Dendritic cell treated with granulocyte-macrophage colony-stimulating factor and Interleukin-4, amounts not matched to agents 40 ng/mL and 50 ng/mL, for 4 days (primary cell): Measurements from ENCODE around the gene AFG3L2.

Experiments
- H3K27ac Mint-ChIP-seq: one replicate; pipeline ENCODE4 v1.8.0; 2022; ENCODE audit warnings: mild to moderate bottlenecking, mixed read lengths
- H3K27me3 Mint-ChIP-seq: one replicate; pipeline ENCODE4 v1.8.0; 2022; ENCODE audit warnings: mild to moderate bottlenecking, mixed read lengths
- H3K36me3 Mint-ChIP-seq: one replicate; pipeline ENCODE4 v1.8.0; 2022; ENCODE audit warnings: low read depth, mixed read lengths
- H3K4me1 Mint-ChIP-seq: one replicate; pipeline ENCODE4 v1.8.0; 2022; ENCODE audit warnings: low read depth, mixed read lengths
- H3K4me3 Mint-ChIP-seq: one replicate; pipeline ENCODE4 v1.8.0; 2022; ENCODE audit warnings: mild to moderate bottlenecking, moderate library complexity, mixed read lengths
- H3K9me3 Mint-ChIP-seq: one replicate; pipeline ENCODE4 v1.8.0; 2022; ENCODE audit warnings: mixed read lengths
- intact Hi-C: fragments of 100-400 bp; cut with micrococcal nuclease; formaldehyde crosslinking; loops from one replicate; pipeline ENCODE4 v1.15.0; 2022

AFG3L2 gene

GRCh38 chr18:12317664-12318333, 59.2 kb downstream of the AFG3L2 start:
- no peaks in the 10 kb centered on the region for H3K9me3 Mint-ChIP-seq
- H3K4me3 Mint-ChIP-seq, result no peak overlapping the region
- peaks cover 85% of the 10 kb centered on the region for H3K36me3 Mint-ChIP-seq
- peak overlapping the region; percentile 74 for H3K27ac Mint-ChIP-seq
- H3K4me1 Mint-ChIP-seq, result peaks cover 43% of the 10 kb centered on the region
- H3K27me3 Mint-ChIP-seq, result no peaks in the 10 kb centered on the region
- intact Hi-C loops, result no loop called here

DNA sequence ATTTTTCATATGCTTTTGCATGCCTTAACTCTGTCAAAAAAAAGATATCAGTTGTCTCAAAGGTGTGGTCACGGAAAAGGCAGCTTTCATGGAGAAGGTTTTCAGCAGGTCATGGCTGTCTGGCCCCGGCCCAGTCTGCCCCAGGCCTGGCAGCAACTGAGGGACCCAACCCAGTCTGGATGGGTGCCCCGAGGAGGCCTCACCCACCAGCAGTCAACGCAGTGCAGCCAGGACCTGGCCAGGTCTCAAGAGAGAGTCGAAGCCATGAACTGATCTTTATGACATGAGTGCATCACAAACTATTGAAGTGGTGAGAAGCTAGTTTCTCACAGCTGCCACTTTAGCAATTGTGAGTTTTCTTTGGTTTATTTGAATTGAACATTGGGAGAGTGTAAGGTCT, 61.1 kb downstream of the AFG3L2 start:
- Mint-ChIP-seq H3K9me3 (no peaks in the 10 kb centered on the region), H3K4me1 (peaks cover 38% of the 10 kb centered on the region), H3K27ac (peak overlapping the region; percentile 3), H3K4me3 (no peak overlapping the region), H3K36me3 (peaks cover 86% of the 10 kb centered on the region), H3K27me3 (no peaks in the 10 kb centered on the region)
- intact Hi-C loops, result no loop called here

- Mint-ChIP-seq H3K27ac (no peak overlapping the region), H3K36me3 (peaks cover 86% of the 10 kb centered on the region), H3K9me3 (no peaks in the 10 kb centered on the region), H3K4me3 (no peak overlapping the region), H3K4me1 (peaks cover 40% of the 10 kb centered on the region), H3K27me3 (no peaks in the 10 kb centered on the region)
- intact Hi-C loops, result no loop called here
These were observed 61.5 kb downstream of the AFG3L2 start for GRCh38 chr18:12315490-12315889.

DNA sequence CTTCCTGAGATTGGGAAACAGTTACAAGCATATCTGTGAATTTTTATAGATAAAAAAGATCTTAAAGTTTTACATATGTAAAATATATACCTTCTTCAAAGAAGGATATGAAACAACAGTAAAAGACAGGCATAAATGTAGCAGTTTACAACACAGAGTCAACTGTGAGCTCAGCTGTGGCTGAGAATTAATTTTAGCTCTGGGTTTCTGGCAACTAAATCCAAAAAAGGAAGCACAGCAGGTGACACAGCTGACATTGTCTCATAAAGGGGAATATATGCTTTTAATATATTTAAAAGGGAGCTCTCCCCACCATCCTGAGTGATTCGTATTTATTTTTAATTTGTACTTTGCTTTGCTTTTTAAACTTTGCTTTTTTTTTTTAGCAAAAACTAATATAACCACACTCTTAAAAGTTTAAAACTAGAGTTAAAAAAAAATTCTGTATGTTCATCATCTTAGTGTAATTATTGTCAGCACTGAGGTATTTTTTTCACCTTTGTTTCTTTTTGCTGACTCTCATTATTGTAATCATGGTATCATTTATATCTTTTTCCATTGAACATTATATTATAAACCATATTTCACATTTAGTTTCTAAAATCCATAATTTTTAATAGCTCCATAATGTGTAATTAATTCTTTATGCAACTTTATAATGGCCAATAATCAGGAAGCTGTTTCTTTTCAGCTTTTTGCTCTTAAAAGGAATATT, 62.3 kb downstream of the AFG3L2 start:
- Mint-ChIP-seq H3K9me3 (no peaks in the 10 kb centered on the region), H3K4me1 (peaks cover 47% of the 10 kb centered on the region), H3K27me3 (no peaks in the 10 kb centered on the region), H3K27ac (peak overlapping the region; percentile 17), H3K36me3 (peaks cover 89% of the 10 kb centered on the region), H3K4me3 (no peak overlapping the region)
- intact Hi-C loops, result no loop called here

DNA sequence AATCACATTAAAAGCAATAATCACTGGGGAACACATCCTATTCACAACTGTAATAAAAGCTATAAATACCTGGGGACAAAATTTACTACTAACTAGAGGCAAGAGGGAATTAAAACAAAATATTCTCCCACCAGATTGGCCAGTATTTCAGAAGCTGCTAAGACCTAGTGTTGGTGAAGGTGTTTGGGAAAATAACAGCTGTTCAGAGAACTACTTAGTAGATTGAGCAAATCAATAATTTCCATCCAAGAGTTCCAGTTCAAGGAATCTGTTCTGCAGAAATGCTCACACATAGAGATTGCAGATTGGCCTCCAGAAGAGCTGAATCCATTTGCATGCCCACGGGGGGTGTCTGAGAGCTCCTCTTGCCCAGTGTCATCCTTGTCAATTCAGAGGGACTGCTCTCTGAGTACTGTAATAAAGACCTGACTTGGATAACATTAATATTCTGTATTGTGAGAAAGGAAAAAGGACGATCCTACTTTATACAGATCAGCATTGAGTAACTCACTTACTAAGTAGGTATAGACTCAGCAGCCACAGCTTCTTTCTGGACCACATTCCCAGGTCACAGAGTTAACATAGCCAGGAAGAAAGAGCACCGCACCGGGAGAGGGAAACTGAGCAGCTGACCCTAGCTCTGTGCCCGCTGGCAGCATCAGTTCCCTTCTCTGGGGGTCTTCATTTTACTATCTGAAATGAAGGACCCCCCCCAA, 63.3 kb downstream of the AFG3L2 start:
- H3K27me3 Mint-ChIP-seq, result no peaks in the 10 kb centered on the region
- no peaks in the 10 kb centered on the region for H3K9me3 Mint-ChIP-seq
- peaks cover 52% of the 10 kb centered on the region for H3K4me1 Mint-ChIP-seq
- H3K27ac Mint-ChIP-seq, result peak overlapping the region; percentile 37
- intact Hi-C loops, result no loop called here
- no peak overlapping the region for H3K4me3 Mint-ChIP-seq
- peaks cover 87% of the 10 kb centered on the region for H3K36me3 Mint-ChIP-seq

DNA sequence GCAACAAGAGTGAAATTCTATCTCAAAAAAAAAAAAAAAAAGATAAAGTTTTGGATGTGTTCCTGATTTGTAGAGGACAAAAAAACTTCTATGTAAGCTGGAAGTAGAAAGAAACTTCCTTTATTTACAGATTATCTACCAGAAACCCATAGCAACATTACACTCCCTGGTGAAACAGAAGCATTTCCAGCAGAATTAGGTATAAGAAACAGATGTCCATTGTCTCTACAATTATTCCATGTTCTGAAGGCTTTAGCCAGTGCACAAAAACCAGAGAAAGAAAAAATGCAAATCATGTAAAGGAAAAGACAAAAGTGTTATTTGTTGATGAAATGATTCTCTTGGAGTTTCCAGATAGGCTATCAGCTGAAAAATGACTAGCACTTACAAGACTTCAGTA, 64.1 kb downstream of the AFG3L2 start:
- H3K27me3 Mint-ChIP-seq, result no peaks in the 10 kb centered on the region

GRCh38 chr18:12310762-12311161, 66.3 kb downstream of the AFG3L2 start:
- intact Hi-C loops, result no loop called here
- H3K27ac Mint-ChIP-seq, result peak overlapping the region; percentile 91
- peak overlapping the region; percentile 77 for H3K4me3 Mint-ChIP-seq
- peaks cover 45% of the 10 kb centered on the region for H3K4me1 Mint-ChIP-seq
- peaks cover 64% of the 10 kb centered on the region for H3K36me3 Mint-ChIP-seq
- peaks cover 11% of the 10 kb centered on the region for H3K27me3 Mint-ChIP-seq
- H3K9me3 Mint-ChIP-seq, result no peaks in the 10 kb centered on the region

More for the DNA sequence above, 64.1 kb downstream of the AFG3L2 start:
- Mint-ChIP-seq H3K9me3 (no peaks in the 10 kb centered on the region), H3K4me3 (no peak overlapping the region), H3K4me1 (peaks cover 45% of the 10 kb centered on the region), H3K27ac (peak overlapping the region; percentile 37), H3K36me3 (peaks cover 82% of the 10 kb centered on the region)
- intact Hi-C loops, result no loop called here

DNA sequence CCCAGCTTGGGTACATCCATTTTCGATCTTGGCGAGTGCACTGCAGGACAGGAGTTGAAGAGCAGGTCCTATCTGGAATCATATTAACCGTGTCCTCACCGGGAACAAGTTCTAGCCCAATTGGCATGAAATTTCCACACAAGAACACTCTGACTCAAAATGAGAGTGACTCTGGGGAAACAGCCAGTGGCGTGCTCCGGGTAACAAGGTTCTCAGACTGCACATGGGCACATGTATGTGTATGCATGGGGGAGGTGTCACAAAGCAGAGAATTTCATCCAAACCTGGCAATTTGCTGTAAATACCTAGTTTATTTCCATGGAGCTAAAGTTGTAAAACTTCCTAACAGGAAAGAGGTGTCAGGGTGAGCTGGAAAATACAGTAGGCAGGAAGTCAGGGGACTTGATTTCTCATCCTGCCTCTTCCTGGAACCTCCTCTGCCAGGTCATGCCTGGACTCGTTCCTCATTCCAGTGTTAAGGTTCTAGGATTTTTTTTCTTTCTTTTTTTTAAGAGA, 67.3 kb downstream of the AFG3L2 start:
- Mint-ChIP-seq H3K4me1 (peaks cover 52% of the 10 kb centered on the region), H3K36me3 (peaks cover 57% of the 10 kb centered on the region), H3K9me3 (no peaks in the 10 kb centered on the region), H3K27ac (peak overlapping the region; percentile 91), H3K4me3 (peak overlapping the region; percentile 77), H3K27me3 (peaks cover 19% of the 10 kb centered on the region)
- intact Hi-C loops, result loop anchor here (2.0 to 5.0 kb wide), 3 partner anchors 67 to 459 kb away; partner anchors contain the start of genes AFG3L2, CHMP1B and IMPA2

DNA sequence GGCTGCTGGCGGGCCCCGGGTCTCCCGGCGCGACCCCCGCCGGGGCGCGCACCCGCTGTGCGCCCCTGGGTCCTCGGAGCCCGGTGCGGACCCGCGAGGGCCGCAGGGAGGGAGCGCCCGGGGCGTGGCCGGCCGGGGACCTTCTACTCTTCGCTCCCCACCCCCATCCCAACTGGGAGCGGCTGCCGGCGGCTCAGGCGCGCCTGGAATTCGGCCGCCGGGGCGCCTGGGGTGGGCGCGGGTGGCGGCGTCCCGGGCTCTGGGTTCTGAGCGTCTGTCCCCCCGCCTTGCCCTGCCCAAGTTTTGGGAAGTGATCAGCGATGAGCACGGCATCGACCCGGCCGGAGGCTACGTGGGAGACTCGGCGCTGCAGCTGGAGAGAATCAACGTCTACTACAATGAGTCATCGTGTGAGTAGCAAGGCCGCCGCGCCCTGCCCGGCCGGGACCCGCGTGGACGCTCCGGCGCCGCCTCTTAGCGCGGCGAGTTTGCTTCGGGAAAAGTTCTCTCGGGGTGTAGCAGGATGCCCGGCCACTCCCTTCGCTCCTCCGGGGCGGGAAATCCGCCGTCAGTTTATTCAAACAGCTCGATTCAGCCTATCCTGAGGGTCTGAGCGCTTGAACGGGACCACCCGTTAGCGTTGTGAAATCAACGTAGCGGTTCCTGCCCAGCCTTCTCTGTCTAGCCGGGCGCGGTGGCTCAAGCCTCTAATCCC, 68.5 kb downstream of the AFG3L2 start:
- intact Hi-C loops, result loop anchor here (2.0 to 5.0 kb wide), 3 partner anchors 68 to 458 kb away; partner anchors contain the start of genes AFG3L2, CHMP1B and IMPA2
- H3K4me1 Mint-ChIP-seq, result peaks cover 49% of the 10 kb centered on the region
- peaks cover 47% of the 10 kb centered on the region for H3K36me3 Mint-ChIP-seq
- H3K27ac Mint-ChIP-seq, result peak overlapping the region; percentile 91
- H3K9me3 Mint-ChIP-seq, result no peaks in the 10 kb centered on the region
- H3K4me3 Mint-ChIP-seq, result peak overlapping the region; percentile 77
- H3K27me3 Mint-ChIP-seq, result peaks cover 24% of the 10 kb centered on the region

- H3K27ac Mint-ChIP-seq, result peak within 1 kb of the TSS; percentile 91
- H3K4me3 Mint-ChIP-seq, result peak within 1 kb of the TSS; percentile 77
- H3K9me3 Mint-ChIP-seq, result no peaks in the 10 kb centered on the region
- peaks cover 42% of the 10 kb centered on the region for H3K4me1 Mint-ChIP-seq
- intact Hi-C loops, result loop anchor here (2.0 to 5.0 kb wide), 3 partner anchors 69 to 457 kb away; partner anchors contain the start of genes AFG3L2, CHMP1B and IMPA2
- peaks cover 40% of the 10 kb centered on the region for H3K36me3 Mint-ChIP-seq
- H3K27me3 Mint-ChIP-seq, result peaks cover 24% of the 10 kb centered on the region
These were observed 69.2 kb downstream of the AFG3L2 start, which contains the start of gene TUBB6 for GRCh38 chr18:12307701-12308385. Gene TUBB6 (plus strand): TSS chr18:12308241. CDS start chr18:12308293, 52 bp downstream.

- H3K27ac Mint-ChIP-seq, result peak overlapping the region; percentile 91
These were observed 70.0 kb downstream of the AFG3L2 start for GRCh38 chr18:12306752-12307700.

More at GRCh38 chr18:12306752-12307700, 70.0 kb downstream of the AFG3L2 start:
- Mint-ChIP-seq H3K4me1 (peaks cover 42% of the 10 kb centered on the region), H3K27me3 (peaks cover 24% of the 10 kb centered on the region), H3K4me3 (peak overlapping the region; percentile 77), H3K36me3 (peaks cover 32% of the 10 kb centered on the region), H3K9me3 (no peaks in the 10 kb centered on the region)
- intact Hi-C loops, result loop anchor here (5.0 kb wide), 1 partner anchor 325 kb away; the partner anchor contains the start of gene IMPA2
